ENCODE data around the gene PALS1.

The PALS1 gene

GRCh38 chr14:67195279-67195678 lies 46.0 kb upstream of the PALS1 start:
- no peaks in the 10 kb centered on the region for H4K20me1 ChIP-seq (ENCODE audit: insufficient read depth, low read length)
- no peak for DNase-seq
- H3K27me3 ChIP-seq (ENCODE audit: insufficient read depth, low read length, poor library complexity), result no peaks in the 10 kb centered on the region
- no peaks in the 10 kb centered on the region for H3K9me3 ChIP-seq (ENCODE audit: insufficient read depth, low read length, severe bottlenecking)
- no peak overlapping the region for H3K27ac ChIP-seq (ENCODE audit: low read length)
- H2AFZ ChIP-seq (ENCODE audit: low read depth, low read length), result no peak overlapping the region
- no peak for ATAC-seq (ENCODE audit: insufficient read depth, low read depth)
- no peak overlapping the region for H3K9ac ChIP-seq (ENCODE audit: low read depth, low read length)
- no peaks in the 10 kb centered on the region for H3K36me3 ChIP-seq (ENCODE audit: insufficient read depth, low read length)
- TF ChIP-seq, protein P1, sequence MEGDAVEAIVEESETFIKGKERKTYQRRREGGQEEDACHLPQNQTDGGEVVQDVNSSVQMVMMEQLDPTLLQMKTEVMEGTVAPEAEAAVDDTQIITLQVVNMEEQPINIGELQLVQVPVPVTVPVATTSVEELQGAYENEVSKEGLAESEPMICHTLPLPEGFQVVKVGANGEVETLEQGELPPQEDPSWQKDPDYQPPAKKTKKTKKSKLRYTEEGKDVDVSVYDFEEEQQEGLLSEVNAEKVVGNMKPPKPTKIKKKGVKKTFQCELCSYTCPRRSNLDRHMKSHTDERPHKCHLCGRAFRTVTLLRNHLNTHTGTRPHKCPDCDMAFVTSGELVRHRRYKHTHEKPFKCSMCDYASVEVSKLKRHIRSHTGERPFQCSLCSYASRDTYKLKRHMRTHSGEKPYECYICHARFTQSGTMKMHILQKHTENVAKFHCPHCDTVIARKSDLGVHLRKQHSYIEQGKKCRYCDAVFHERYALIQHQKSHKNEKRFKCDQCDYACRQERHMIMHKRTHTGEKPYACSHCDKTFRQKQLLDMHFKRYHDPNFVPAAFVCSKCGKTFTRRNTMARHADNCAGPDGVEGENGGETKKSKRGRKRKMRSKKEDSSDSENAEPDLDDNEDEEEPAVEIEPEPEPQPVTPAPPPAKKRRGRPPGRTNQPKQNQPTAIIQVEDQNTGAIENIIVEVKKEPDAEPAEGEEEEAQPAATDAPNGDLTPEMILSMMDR (IDR thresholded peaks at IDR 0.05; ENCODE audit: borderline replicate concordance, extremely low read depth, low read length, poor library complexity, severe bottlenecking), result no peak
- no peak for TF ChIP-seq EZH2 (IDR thresholded peaks at IDR 0.05; ENCODE audit: borderline replicate concordance, low read depth, low read length, severe bottlenecking)
- H3K4me3 ChIP-seq (ENCODE audit: low read depth in 1 of 2, low read length in 2 of 2), result no peak overlapping the region
- no peaks in the 10 kb centered on the region for H3K4me1 ChIP-seq (ENCODE audit: insufficient read depth, low read length)
- no peaks in the 10 kb centered on the region for H3K79me2 ChIP-seq (ENCODE audit: insufficient read depth, low read length)
- no peak overlapping the region for H3K4me2 ChIP-seq (ENCODE audit: insufficient read depth, low read length)

GRCh38 chr14:67199016-67199415 lies 42.2 kb upstream of the PALS1 start:
- no peaks in the 10 kb centered on the region for H4K20me1 ChIP-seq (ENCODE audit: insufficient read depth, low read length)
- no peaks in the 10 kb centered on the region for H3K79me2 ChIP-seq (ENCODE audit: insufficient read depth, low read length)
- H3K9ac ChIP-seq (ENCODE audit: low read depth, low read length), result no peak overlapping the region
- no peak overlapping the region for H3K27ac ChIP-seq (ENCODE audit: low read length)
- TF ChIP-seq, protein P1 (IDR thresholded peaks at IDR 0.05; ENCODE audit: borderline replicate concordance, extremely low read depth, low read length, poor library complexity, severe bottlenecking), result no peak
- TF ChIP-seq EZH2 (IDR thresholded peaks at IDR 0.05; ENCODE audit: borderline replicate concordance, low read depth, low read length, severe bottlenecking), result no peak
- H3K4me2 ChIP-seq (ENCODE audit: insufficient read depth, low read length), result no peak overlapping the region
- H3K9me3 ChIP-seq (ENCODE audit: insufficient read depth, low read length, severe bottlenecking), result no peaks in the 10 kb centered on the region
- no peaks in the 10 kb centered on the region for H3K27me3 ChIP-seq (ENCODE audit: insufficient read depth, low read length, poor library complexity)
- ATAC-seq (ENCODE audit: insufficient read depth, low read depth), result no peak
- no peak for DNase-seq
- no peaks in the 10 kb centered on the region for H3K4me1 ChIP-seq (ENCODE audit: insufficient read depth, low read length)
- no peak overlapping the region for H3K4me3 ChIP-seq (ENCODE audit: low read depth in 1 of 2, low read length in 2 of 2)
- no peak overlapping the region for H2AFZ ChIP-seq (ENCODE audit: low read depth, low read length)
- H3K36me3 ChIP-seq (ENCODE audit: insufficient read depth, low read length), result no peaks in the 10 kb centered on the region

DNA sequence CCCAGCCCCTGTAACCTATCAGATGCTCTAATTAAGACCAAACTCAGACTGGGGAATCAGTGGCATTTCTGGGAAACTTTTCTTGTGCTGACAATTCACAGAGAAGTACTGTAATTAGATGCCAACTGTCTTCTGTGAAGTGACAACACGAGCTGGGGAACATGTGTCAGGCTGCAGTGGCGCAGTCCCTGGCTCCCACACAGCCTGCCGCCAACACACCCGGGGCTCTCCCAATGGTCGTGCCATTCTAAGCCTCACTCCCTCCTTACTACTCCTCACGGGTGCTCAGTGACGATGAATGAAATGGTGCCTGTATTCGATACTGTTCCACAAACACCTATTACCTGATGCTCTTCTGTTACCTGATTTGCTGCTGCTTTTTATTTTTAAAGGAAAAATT lies 33.4 kb upstream of the PALS1 start:
- Histone ChIP-seq H3K4me3 (ENCODE audit: low read depth in 1 of 2, low read length in 2 of 2) (no peak overlapping the region), H4K20me1 (ENCODE audit: insufficient read depth, low read length) (no peaks in the 10 kb centered on the region), H3K9ac (ENCODE audit: low read depth, low read length) (no peak overlapping the region), H3K36me3 (ENCODE audit: insufficient read depth, low read length) (no peaks in the 10 kb centered on the region), H3K4me2 (ENCODE audit: insufficient read depth, low read length) (no peak overlapping the region), H3K9me3 (ENCODE audit: insufficient read depth, low read length, severe bottlenecking) (no peaks in the 10 kb centered on the region), H3K27me3 (ENCODE audit: insufficient read depth, low read length, poor library complexity) (no peaks in the 10 kb centered on the region), H2AFZ (ENCODE audit: low read depth, low read length) (no peak overlapping the region), H3K4me1 (ENCODE audit: insufficient read depth, low read length) (no peaks in the 10 kb centered on the region), H3K79me2 (ENCODE audit: insufficient read depth, low read length) (no peaks in the 10 kb centered on the region), H3K27ac (ENCODE audit: low read length) (no peak overlapping the region)
- ATAC-seq (ENCODE audit: insufficient read depth, low read depth) (no peak), DNase-seq (no peak)
- no peak for TF ChIP-seq EZH2 (IDR thresholded peaks at IDR 0.05; ENCODE audit: borderline replicate concordance, low read depth, low read length, severe bottlenecking)
- TF ChIP-seq, protein P1 (IDR thresholded peaks at IDR 0.05; ENCODE audit: borderline replicate concordance, extremely low read depth, low read length, poor library complexity, severe bottlenecking), result no peak

DNA sequence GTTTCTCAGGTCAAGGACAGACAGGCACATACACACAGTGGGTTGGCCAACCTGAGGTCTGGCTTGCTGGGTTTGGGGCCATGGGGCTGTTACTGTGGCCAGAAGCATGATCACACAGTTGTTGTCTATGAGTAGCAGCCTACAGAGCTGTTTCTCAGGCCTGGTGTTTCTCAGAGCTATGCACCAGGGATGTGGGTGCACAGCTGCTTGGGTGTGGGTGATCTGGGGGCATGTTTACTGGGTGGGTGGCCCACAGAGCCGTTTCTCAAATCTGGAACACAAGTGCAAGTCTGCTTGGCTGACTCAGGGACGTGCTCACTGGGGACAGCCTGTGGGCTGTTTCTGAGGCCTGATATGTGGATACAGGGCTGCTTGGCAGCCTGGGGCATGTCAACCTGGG lies 23.1 kb upstream of the PALS1 start:
- H3K4me3 ChIP-seq (ENCODE audit: low read depth in 1 of 2, low read length in 2 of 2), result no peak overlapping the region
- no peak overlapping the region for H3K9ac ChIP-seq (ENCODE audit: low read depth, low read length)
- no peak for DNase-seq
- H2AFZ ChIP-seq (ENCODE audit: low read depth, low read length), result no peak overlapping the region
- no peak for ATAC-seq (ENCODE audit: insufficient read depth, low read depth)
- H3K27ac ChIP-seq (ENCODE audit: low read length), result no peak overlapping the region
- no peaks in the 10 kb centered on the region for H3K79me2 ChIP-seq (ENCODE audit: insufficient read depth, low read length)
- H3K4me2 ChIP-seq (ENCODE audit: insufficient read depth, low read length), result no peak overlapping the region
- no peaks in the 10 kb centered on the region for H3K4me1 ChIP-seq (ENCODE audit: insufficient read depth, low read length)
- TF ChIP-seq EZH2 (IDR thresholded peaks at IDR 0.05; ENCODE audit: borderline replicate concordance, low read depth, low read length, severe bottlenecking), result no peak
- TF ChIP-seq, protein P1 (IDR thresholded peaks at IDR 0.05; ENCODE audit: borderline replicate concordance, extremely low read depth, low read length, poor library complexity, severe bottlenecking), result no peak
- no peaks in the 10 kb centered on the region for H3K36me3 ChIP-seq (ENCODE audit: insufficient read depth, low read length)
- H4K20me1 ChIP-seq (ENCODE audit: insufficient read depth, low read length), result no peaks in the 10 kb centered on the region
- no peaks in the 10 kb centered on the region for H3K27me3 ChIP-seq (ENCODE audit: insufficient read depth, low read length, poor library complexity)
- no peaks in the 10 kb centered on the region for H3K9me3 ChIP-seq (ENCODE audit: insufficient read depth, low read length, severe bottlenecking)
